Stimulated activated CD4-positive, alpha-beta T cell treated with anti-CD3 and anti-CD28 coated beads, Interleukin-1b, Interleukin-23, amount 100 ng/mL, for 48 hours (primary cell): ENCODE data around the gene PEX26.
"Not testable (repeated sequence)": the region's sequence is repeated elsewhere in the genome, so short reads cannot be mapped to it uniquely, and the experiment has no call there.

Experiments used
- DNase-seq: peaks from one replicate; pipeline ENCODE4 v3.0.0-alpha.2; 2020

PEX26 gene

DNA sequence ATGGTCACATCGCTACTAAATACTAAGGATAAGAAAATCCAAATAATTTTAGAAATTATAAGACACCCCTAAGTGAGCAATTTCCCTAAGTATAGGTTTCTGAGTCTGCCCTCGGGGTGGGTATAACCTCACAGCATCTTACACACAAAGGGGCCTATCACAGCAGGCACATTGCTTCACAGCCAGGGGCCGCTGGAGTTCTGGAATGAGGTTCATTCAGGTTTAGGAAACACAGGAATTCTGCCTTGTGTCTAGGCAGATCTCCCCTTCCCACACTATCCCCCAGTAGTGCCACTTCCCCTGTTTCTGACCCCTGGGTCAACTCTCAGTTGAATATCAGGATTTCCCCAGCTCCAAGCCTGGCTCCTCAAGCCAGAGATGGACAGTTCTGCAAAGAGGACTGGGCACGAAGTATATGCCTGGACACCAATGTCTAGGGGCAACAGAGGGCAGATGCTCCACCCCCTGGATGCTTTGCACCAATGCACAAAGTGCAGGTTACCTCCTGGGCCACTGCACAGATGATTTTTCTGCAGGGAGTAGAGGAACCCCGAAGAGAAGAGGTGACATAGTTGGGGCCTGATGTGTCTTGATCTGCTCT is 44.3 kb downstream of the PEX26 start:
- DNase-seq = no peak

DNA sequence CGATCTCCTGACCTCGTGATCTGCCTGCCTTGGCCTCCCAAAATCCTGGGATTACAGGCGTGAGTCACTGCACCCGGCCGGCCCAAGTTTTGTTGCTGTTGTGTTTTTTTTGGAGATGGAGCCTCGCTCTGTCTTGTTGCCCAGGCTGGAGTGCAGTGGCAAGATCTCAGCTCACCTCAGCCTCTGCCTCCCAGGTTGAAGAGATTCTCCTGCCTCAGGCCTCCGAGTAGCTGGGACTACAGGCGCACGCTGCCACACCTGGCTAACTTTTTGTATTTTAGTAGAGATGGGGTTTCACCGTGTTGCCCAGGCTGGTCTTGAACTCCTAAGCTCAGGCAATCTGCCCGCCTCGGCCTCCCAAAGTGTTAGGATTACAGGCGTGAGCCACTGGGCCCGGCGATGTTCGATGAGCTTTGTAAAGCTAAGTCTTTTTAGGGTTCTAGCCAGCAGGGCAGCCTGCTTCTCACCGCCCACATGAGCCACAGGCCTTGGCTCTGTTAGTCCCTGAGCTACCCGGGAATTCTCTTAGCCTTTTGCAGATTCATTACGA is 45.8 kb downstream of the PEX26 start:
- not testable (repeated sequence) for DNase-seq

DNA sequence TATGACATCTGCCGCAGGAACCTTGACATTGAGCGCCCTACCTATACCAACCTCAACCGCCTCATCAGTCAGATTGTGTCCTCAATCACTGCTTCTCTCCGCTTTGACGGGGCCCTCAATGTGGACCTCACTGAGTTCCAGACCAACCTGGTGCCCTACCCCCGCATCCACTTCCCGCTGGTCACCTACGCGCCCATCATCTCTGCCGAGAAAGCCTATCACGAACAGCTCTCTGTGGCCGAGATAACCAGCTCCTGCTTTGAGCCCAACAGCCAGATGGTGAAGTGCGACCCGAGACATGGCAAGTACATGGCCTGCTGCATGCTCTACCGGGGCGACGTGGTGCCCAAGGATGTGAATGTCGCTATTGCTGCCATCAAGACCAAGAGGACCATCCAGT is 48.8 kb downstream of the PEX26 start:
- no peak for DNase-seq

DNA sequence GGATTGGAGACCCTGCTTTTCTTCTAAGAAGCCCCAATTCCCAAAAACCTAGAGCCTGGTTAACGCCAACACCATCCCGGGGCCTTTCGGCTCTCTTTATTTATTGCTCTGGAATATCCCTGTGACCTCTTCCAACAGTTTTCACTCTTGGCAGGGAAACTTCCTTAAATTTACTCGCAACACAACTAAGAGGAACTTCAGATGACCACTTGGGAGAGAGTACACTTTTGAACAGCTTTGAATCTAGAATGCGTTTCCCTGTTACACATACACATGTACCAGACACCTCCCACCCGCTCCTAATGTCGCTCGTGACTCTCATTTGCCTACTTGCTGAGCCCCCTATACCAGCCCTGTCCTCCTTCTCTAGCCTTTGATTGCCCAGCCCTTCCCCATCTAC is 52.2 kb downstream of the PEX26 start:
- DNase-seq = no peak

DNA sequence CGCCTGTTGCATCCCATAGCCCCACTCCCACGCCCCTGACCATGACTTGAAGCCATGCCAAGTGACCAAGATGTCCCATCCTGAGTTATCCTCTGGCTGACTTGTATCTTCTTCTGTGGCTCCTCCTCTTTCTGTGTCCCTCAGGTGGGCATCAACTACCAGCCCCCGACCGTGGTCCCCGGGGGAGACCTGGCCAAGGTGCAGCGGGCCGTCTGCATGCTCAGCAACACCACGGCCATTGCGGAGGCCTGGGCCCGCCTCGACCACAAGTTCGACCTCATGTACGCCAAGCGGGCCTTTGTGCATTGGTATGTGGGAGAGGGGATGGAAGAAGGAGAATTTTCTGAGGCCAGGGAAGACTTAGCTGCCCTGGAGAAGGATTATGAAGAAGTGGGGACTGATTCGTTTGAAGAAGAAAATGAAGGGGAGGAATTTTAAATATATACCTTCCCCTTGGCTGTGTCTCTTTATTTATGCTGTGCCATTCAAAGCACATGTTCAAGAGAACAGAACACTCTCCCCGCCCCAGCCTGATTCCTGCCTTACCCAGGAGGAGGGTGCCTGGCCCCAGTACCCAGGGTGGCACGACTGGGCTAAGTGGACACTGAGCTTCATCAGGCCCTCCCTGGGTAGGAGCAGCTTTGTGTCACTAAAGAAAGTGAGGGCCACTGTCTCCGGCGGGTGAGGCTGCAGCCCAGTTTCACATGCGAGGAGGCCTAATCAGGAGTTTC is 53.1 kb downstream of the PEX26 start:
- no peak for DNase-seq

DNA sequence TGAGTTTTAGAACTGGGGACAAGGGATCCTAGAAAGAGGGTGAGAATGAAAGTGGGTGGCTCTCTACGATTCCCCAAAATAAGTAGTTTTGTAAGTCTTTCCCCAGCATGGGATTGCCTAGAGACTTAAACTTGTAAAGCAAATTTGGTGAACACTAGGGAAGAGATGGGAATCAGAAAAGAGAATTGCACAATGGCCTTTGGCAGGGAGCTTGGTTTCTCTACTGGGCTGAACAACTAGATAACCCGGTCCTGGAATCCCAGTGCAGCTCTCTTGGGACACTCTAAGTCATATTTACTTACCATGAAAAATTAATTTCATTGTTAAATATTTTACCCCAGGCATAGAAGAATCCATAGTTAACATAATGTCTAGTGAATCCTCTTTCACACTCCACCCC is 55.7 kb downstream of the PEX26 start:
- no peak for DNase-seq

DNA sequence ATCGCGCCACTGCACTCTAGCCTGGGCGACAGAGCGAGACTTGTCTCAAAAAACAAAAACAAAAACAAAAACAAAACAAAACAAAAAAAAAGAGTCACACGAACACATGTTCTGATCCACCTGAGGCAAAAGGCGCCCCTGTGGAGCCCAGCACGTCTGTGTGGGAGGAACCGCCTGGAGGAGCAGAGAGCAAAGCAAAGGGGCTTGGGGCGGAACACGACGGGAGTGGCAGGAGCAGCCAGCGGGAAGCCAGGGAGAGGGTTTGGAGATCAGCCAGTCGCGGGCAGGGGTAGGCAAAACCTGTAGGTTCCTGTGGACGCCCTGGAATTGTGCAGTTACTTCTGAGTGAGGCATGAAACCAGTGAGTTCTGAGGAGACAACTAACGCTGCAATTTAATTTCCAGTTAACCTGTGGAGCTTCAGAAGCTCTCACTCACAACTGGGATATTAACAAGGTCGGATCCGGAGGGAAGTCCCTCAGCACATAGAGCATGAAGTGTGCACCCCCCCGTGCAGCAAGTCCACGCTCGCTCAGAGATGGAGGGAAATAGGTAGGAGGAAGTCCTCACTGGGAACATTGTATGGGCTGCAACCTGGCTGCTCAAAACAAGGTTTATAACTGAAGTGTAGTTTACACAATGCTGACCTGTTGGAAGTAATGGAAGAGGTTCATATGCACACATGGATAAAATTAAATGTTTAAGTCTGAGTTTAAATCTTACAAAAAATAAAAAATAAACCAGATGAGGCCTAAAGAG is 59.0 kb downstream of the PEX26 start:
- DNase-seq = no peak

DNA sequence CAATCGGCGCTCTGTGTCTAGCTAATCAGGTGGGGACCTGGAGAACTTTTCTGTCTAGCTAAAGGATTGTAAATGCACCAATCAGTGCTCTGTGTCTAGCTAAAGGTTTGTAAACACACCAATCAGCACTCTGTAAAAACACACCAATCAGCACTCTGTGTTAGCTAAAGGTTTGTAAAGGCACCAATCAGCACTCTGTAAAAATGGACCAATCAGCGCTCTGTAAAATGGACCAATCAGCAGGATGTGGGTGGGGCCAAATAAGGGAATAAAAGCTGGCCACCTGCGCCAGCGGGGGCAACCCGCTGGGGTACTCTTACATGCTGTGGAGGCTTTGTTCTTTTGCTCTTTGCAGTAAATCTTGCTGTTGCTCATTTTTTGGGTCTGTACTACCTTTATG is 63.2 kb downstream of the PEX26 start:
- not testable (repeated sequence) for DNase-seq

DNA sequence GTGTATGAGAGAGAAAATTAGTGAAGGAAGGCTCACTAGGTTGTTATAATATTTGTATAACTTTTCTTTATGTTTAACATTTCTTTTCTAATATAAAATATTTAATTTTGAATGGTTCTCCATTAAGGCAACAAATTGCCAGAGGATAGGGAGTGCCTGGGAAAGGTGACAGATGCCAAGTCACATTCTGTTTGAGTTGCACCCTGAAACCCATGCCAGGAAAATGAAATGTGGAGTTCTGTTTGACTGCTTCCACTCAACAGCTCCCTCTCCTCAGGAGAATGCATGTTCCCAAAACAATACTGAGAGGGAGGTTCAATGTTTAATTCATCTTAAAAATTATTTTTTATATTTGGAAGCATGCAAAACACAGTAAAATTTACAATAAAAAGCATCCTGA is 66.3 kb downstream of the PEX26 start:
- no peak for DNase-seq

DNA sequence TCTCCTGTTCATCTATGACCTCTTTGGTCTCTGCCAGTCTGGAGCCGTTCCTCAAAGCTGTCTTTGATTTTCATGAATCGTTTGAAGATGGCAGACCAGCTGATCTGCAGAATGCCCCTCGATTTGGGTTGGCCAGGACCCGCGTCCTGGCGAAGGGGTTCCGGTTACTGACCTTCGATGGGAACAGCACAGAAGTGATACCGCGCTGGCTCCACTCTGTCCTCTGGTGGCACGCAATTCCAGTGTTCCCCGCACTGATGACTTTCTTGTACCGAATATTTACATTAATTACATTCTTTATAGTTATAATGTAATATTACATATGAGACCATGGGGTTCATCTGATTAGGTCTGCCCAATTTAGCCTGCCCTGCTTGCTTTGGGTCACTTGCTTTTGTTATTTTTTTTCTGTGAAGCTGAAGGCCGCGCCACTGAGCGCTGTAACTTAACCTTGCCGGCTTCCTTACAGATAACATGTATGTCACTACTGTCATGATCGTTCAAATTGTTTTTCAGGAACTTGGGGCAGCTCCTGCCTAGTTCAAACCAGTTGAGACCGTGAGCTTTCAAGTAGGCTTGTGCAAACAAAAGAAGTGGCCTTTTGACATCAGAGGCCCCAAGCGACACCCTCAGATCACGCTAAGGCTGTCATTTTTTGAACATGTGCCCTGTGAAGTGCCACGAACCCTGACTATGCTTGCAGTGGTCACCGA is 68.0 kb downstream of the PEX26 start:
- no peak for DNase-seq

DNA sequence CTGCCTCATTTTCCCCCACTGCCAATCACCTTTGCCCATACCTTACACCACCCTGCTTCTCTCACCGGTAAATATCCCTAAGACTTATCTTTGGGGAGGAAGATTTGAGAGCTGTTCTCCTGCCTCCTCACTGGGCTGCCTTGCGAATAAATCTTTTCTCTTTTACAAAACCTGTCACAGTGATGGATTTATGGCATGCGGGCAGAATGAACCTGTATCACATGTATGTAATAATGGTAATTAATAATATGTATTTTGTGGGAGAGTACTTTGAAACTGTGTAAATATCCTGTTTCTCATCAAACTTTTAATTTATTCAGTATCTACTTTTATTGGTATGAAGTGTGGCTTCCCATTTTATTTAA is 68.6 kb downstream of the PEX26 start:
- no peak for DNase-seq

DNA sequence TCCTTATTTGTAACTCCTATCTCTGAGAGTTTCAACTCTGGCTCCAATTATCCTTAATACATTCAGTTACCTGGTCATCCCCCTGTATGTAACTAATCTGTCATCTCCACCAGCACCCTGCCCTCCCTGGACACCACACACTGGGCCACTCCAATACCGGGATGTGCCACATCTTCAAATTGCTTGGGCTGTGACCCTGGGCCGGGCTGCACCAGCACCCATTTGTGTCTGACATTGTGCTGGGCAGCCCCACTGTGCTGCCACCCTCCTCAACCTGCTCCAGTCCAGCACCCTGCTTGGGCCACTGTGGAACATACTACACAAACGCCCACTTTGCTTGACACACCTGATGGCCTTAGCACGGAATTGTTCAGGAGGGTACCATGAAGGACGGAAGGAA is 70.0 kb downstream of the PEX26 start:
- DNase-seq = no peak

DNA sequence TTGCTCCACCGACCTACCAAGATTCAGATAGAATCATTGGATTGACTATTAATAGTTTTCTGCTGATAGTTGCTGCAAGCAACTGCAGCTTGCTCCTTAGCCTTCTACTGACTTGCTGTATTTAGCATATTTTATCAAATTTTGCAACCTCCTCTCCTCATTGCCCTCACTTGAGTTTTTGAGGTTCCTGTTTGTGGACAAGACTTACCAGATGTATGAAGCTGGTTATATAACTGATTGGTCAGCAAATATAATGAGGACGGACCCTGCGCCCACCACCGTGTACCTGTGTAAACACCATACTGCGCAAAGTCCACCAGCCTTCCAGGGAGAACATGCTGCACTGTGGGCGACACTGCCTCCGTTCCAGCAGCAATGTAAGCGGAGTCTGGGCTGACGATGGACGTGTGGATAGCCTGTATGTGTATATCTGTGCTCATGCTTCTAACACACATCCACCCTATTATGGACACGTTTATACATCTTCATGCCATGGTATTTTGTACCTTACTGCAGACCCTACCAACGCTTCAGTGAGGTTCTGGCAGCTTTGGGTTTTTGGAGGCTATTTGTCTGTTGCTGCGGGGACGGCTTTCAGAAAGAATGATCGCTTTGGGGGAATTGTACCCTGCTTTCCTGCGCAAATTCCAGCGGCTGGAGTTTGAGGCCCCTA is 70.6 kb downstream of the PEX26 start:
- DNase-seq = no peak

DNA sequence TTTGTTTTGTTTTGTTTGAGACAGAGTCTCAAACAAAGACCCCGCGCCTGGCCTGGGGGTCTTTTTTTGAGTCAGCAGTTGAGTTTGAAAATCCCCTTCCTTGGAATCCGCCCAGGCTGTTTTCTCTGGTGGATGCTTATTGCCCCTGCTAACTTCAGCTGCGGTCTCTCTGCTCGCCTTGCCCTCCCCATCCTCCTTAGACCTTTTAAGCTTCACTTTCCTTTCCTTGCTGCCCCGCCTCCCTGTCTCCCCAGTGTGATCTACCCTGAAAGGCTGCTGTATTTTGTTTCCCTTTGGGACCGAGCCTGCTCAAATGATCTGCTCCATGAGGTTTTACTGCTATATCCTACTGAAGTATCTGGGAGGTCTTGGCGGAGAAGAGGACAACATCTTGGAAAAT is 74.7 kb downstream of the PEX26 start:
- no peak for DNase-seq

DNA sequence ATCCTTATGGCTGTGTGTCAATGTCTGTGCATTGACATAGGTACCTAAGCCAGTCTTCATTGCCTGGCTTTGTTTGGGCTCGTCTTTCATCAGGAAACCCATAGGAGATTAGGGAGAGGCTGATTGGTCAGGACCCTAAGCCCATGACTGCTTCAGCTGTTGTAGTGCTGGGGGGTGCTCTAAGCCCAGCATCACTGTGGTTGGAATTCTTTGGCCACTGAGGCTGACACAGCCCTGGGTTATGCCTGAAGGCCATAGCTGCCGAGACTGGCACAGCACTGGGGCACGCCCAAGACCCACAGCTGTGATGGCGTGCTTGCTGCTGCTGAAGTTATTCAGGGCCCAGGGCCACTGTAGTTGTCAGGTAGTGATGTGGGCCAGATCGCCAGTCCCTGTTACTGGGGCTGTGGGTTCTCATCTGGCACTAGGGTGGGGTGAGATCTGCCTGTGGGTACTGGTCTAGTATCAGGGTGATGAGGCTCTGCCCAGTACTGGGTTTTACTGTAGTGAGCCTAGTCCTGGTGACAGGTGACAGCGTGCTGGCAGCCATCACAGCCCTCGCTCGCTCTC is 77.1 kb downstream of the PEX26 start:
- no peak for DNase-seq
